Spleen (tissue), 11 donors: Measurements from ENCODE around the gene BTG2. TPM values are rescaled to one million over a fixed set of nuclear protein-coding genes. Genes with fewer than 3 reads are reported as not detected.

ENCODE experiments used
- DNase-seq: peaks from one replicate; pipeline ENCODE4 v3.0.0-alpha.2; 2020
- H3K27ac ChIP-seq, 8 donors: fragments of 200-600 bp; sonication (generic) in 7 of 8; 1 replicate in 4 of 8; 2 replicates in 4 of 8; pipeline versions ENCODE4 v1.5.0 to v1.8.0; 2016 to 2021; ENCODE audit warnings: inconsistent platforms in 4 of 8, mild to moderate bottlenecking in 4 of 8, moderate library complexity in 1 of 8
- H3K27me3 ChIP-seq, 7 donors: fragments of 200-600 bp; sonication (generic) in 6 of 7; replicated peaks in 1 of 7; 1 replicate in 4 of 7; 2 replicates in 3 of 7; pipeline versions ENCODE4 v1.5.0 to v1.8.0; 2016 to 2021; ENCODE audit warnings: inconsistent platforms in 3 of 7, mild to moderate bottlenecking in 1 of 7
- H3K36me3 ChIP-seq, 6 donors: fragments of 200-600 bp; sonication (generic) in 5 of 6; 1 replicate in 4 of 6; 2 replicates in 2 of 6; pipeline versions ENCODE4 v1.5.0 to v1.8.0; 2016 to 2021; ENCODE audit warnings: inconsistent platforms in 2 of 6
- H3K4me1 ChIP-seq, 6 donors: fragments of 200-600 bp; sonication (generic) in 5 of 6; 1 replicate in 3 of 6; 2 replicates in 3 of 6; pipeline versions ENCODE4 v1.5.0 to v1.8.0; 2016 to 2021; ENCODE audit warnings: inconsistent platforms in 3 of 6
- H3K4me3 ChIP-seq, 8 donors: fragments of 200-600 bp; sonication (generic) in 7 of 8; 1 replicate in 4 of 8; 2 replicates in 4 of 8; pipeline versions ENCODE4 v1.5.0 to v1.8.0; 2016 to 2021; ENCODE audit warnings: inconsistent platforms in 4 of 8, mild to moderate bottlenecking in 4 of 8, moderate library complexity in 2 of 8
- H3K9me3 ChIP-seq, 8 donors: fragments of 200-600 bp; sonication (generic) in 7 of 8; 1 replicate in 4 of 8; 2 replicates in 4 of 8; pipeline versions ENCODE4 v1.5.0 to v1.8.0; 2016 to 2021; ENCODE audit warnings: inconsistent platforms in 4 of 8
- CTCF ChIP-seq, 11 experiments: fragments of 200-600 bp in 7 of 11; fragments of 450-650 bp in 4 of 11; sonication (generic) in 4 of 11; IDR thresholded peaks in 8 of 11; conservative IDR thresholded peaks in 3 of 11; 1 replicate in 7 of 11; 2 replicates in 4 of 11; pipeline versions ENCODE4 v1.4.0 to v1.8.0; 2016 to 2021; ENCODE audit warnings: antibody characterized with exemption in 11 of 11, inconsistent platforms in 4 of 11, mild to moderate bottlenecking in 1 of 11
- POLR2A ChIP-seq, 3 donors: fragments of 450-650 bp; IDR thresholded peaks; one replicate each; pipeline ENCODE4 v1.5.1; 2017; ENCODE audit warnings: antibody characterized with exemption in 3 of 3, mild to moderate bottlenecking in 1 of 3
- POLR2AphosphoS5 ChIP-seq, 3 donors: sonication (generic); formaldehyde crosslinking; IDR thresholded peaks; one replicate each; pipeline ENCODE4 v1.5.1; 2017; ENCODE audit warnings: antibody characterized with exemption in 3 of 3
- WGBS, 5 donors: extraction: QIAGEN DNeasy Blood & Tissue Kit in 3 of 5; methylation state at CpG; one replicate each; pipeline versions ENCODE4 v1.1.5 to v1.1.7; 2013 to 2018; 5-methylcytosine and 5-hydroxymethylcytosine counted together
- intact Hi-C: fragments of 100-400 bp; cut with DNase I; formaldehyde crosslinking; loops from one replicate; pipeline ENCODE4 v1.15.0; 2023; ENCODE audit warnings: low total_unique reads
- polyA plus RNA-seq, 3 donors: library from polyadenylated mRNA; stranded (reverse); fragments of 200-250 nt; gene quantifications; one replicate each; pipeline ENCODE4 v1.2.1, GENCODE V29; 2013
- total RNA-seq, 7 donors: library from RNA; depleted of rRNA in 3 of 7; stranded (reverse); fragments of >200 nt in 3 of 7; fragmentation: NEBNext Ultra II Directional in 4 of 7; extraction: Animal tissue kit (Norgen Biotek cat#: 25700) in 4 of 7; gene quantifications; one replicate each; pipeline versions ENCODE4 v1.1.0 to v1.2.1, GENCODE V29; 2016 to 2021
- donor health status: healthy with polysubstance abuse.
- donor health status: DM: no; HTN: no; CAD: no; lungs with moderate emphysema.
- donor health status: DM: no; HTN: no; CAD: no.
- donor health status: Bipolar disorder and iron deficiency.
- donor health status: healthy.
- donor health status: DM: no; HTN: no; CAD: no.
- donor health status: DM: yes; HTN: yes; CAD: no.

Gene BTG2
- total and polyA plus RNA-seq, 10 donors, result 55.5 to 186 (median 124) TPM

- Histone ChIP-seq H3K27me3 (no peaks in the 10 kb centered on the region), H3K27ac (peak overlapping the region; percentile 58 to 99 (median 97)), H3K36me3 (no peaks in the 10 kb centered on the region), H3K9me3 (no peaks in the 10 kb centered on the region), H3K4me1 (peaks cover 58 to 100% (median 89%) of the 10 kb centered on the region in 6 donors), H3K4me3 (no peak overlapping the region)
- 63 to 84% (median 74%) methylated on average over 3 of the region's 3 CpGs for WGBS, 5 donors
- no peak for DNase-seq
- intact Hi-C loops, result no loop called here
- TF ChIP-seq POLR2AphosphoS5 (IDR thresholded peaks at IDR 0.05) (no peak), CTCF (IDR thresholded peaks at IDR 0.05 in 8 of 11, conservative IDR thresholded peaks at IDR 0.05 in 3 of 11) (no peak), POLR2A (IDR thresholded peaks at IDR 0.05) (no peak)
These were observed 18.3 kb downstream of the BTG2 start for GRCh38 chr1:203323587-203323986.

GRCh38 chr1:203324105-203325025 is 19.0 kb downstream of the BTG2 start:
- H3K9me3 ChIP-seq, result no peaks in the 10 kb centered on the region
- intact Hi-C loops, result no loop called here
- WGBS, 5 donors, result 40 to 49% (median 47%) methylated on average over 15 of the region's 15 CpGs
- H3K4me1 ChIP-seq, result peaks cover 58 to 97% (median 86%) of the 10 kb centered on the region in 6 donors
- peak overlapping the region; percentile 58 to 99 (median 97) for H3K27ac ChIP-seq
- DNase-seq, result peak; percentile 82
- no peaks in the 10 kb centered on the region for H3K27me3 ChIP-seq
- TF ChIP-seq CTCF (IDR thresholded peaks at IDR 0.05 in 8 of 11, conservative IDR thresholded peaks at IDR 0.05 in 3 of 11) (no peak), POLR2AphosphoS5 (IDR thresholded peaks at IDR 0.05) (peak in 1 of 3 donors; percentile 43), POLR2A (IDR thresholded peaks at IDR 0.05) (no peak)
- H3K4me3 ChIP-seq, result peak overlapping the region in 2 of 8 donors; percentile 2 to 57
- H3K36me3 ChIP-seq, result no peaks in the 10 kb centered on the region

GRCh38 chr1:203325026-203325417 is 19.7 kb downstream of the BTG2 start:
- peak; percentile 89 for DNase-seq
- Histone ChIP-seq H3K36me3 (no peaks in the 10 kb centered on the region), H3K27me3 (no peaks in the 10 kb centered on the region), H3K4me3 (peak overlapping the region in 5 of 8 donors; percentile 2 to 57 (median 14)), H3K9me3 (no peaks in the 10 kb centered on the region), H3K4me1 (peaks cover 57 to 90% (median 82%) of the 10 kb centered on the region in 6 donors), H3K27ac (peak overlapping the region; percentile 92 to 99 (median 97))
- 29 to 54% (median 42%) methylated on average over 5 of the region's 5 CpGs for WGBS, 5 donors
- intact Hi-C loops, result no loop called here
- TF ChIP-seq POLR2A (IDR thresholded peaks at IDR 0.05) (peak in 2 of 3 donors; percentile 1 to 46), CTCF (IDR thresholded peaks at IDR 0.05 in 8 of 11, conservative IDR thresholded peaks at IDR 0.05 in 3 of 11) (no peak), POLR2AphosphoS5 (IDR thresholded peaks at IDR 0.05) (peak in 2 of 3 donors; percentile 84 to 91)
